Hematopoietic multipotent progenitor cell treated with erythropoietin and hydrocortisone succinate and interleukin-3 and kit ligand, for 17 days (in vitro differentiated cells): Measurements from ENCODE around the gene TTI1.
"Not testable (repeated sequence)": the region's sequence is repeated elsewhere in the genome, so short reads cannot be mapped to it uniquely, and the experiment has no call there.

Source experiments
- DNase-seq: peaks from one replicate; pipeline ENCODE4 v3.0.0-alpha.2; 2015; ENCODE audit warnings: low spot score

TTI1 gene

GRCh38 chr20:37968841-37969401 lies 64.3 kb downstream of the TTI1 start:
- no peak for DNase-seq

DNA sequence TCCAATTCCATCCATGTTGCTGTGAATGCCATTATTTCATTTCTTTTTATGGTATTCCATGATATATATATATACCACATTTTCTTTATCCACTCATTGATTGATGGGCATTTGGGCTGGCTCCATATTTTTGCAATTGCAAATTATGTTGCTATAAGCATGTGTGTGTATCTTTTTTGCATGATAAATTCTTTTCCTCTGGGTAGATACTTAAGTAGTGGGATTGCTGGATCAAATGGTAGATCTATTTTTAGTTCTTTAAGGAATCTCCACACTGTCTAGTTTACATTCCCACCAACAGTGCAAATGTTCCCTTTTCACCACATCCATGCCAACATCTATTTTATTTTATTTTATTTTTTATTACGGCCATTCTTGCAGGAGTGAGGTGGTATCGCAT lies 69.8 kb downstream of the TTI1 start:
- DNase-seq: not testable (repeated sequence)

DNA sequence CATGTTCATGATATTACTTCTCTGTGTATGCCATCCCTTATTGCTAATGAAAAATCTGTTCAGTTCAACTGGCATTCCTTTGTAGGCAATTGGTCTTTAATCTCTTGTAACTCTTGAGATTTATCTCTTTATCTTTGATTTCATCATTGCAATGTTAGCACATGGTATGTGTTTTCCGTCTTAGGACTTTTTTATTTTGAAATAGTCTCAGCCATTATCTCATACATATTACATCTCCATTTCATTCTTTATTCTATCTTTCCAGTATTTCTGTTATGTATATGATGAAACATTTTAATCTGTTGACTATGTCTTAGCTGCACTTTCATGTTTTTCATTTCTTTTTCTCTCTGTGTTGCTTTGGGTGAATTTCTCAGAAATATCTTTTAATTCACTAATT lies 72.2 kb downstream of the TTI1 start:
- no peak for DNase-seq

DNA sequence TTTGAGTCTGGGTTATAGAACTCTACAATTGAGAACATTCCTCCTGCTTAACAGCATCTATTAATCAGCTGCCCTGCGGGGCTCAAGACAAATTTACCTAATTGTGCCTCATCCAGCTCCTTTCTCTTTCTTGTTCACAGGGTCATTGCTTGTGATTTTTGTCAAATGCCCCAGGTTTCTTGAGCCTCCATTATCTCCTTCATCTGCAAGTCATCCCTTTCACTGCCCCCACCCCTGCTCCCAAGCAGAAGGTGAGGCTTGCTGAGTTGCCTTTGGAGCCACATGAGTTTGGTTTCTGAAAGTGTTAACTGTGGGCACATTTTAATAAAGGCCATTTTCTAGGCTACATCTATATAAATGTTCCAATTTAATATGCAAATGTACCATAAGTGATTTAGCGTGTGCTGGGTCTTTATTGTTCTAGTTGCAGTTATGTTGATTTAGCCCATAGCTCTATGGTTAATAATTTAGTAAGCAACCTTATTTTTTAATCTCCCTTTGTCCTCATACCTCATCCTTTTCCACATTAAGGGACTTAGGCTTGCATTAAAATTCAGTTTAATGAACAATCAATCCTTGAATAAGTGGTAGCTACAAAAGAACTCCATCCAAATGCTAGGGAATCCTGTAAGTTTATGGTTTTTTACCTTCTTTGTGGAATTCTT lies 74.3 kb downstream of the TTI1 start:
- no peak for DNase-seq

DNA sequence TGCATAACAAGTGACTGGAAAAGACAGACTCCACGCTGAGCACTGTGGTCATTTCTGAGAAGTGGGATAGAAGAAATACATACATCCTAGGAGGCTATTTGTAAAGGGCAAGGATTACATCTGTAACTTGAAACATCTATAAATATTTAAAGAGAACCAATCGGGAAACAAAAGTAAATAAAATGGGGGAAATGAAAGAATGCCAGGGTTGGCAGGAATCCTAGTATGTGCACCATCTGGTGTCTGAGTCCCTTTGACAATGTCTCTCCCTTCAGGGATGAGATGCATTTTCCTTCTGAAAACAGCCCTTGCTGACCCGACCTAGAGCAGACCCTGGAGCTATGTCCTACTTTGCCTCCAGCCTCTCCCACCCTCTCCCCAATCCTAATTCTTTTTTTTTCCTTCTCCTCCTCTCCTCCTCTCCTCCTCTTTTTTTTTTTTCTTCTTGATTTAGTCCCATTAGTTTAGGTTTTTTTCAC lies 77.1 kb downstream of the TTI1 start:
- DNase-seq: no peak

- DNase-seq: no peak
These were observed 77.7 kb downstream of the TTI1 start for GRCh38 chr20:37955511-37955910.

GRCh38 chr20:37954626-37955025 lies 78.6 kb downstream of the TTI1 start:
- no peak for DNase-seq

DNA sequence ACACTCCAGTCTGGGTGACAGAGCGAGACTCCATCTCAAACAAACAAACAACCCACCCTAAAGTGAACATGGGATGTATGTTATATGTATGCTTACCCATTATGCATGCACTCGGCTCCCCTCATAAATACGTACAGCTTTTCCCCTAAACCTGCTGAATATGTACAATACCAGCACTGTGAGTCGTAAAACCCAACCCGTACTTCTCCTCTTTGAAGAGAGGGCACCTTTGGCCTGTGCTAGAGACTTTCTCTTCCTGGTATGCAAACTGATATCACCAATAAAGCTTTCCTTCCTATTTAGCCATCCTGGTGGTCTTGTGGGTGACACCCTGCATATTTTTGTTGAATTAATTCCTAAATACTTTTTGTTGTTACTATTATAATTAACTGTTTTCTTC lies 79.1 kb downstream of the TTI1 start:
- no peak for DNase-seq

GRCh38 chr20:37948956-37949355 lies 84.3 kb downstream of the TTI1 start:
- no peak for DNase-seq

DNA sequence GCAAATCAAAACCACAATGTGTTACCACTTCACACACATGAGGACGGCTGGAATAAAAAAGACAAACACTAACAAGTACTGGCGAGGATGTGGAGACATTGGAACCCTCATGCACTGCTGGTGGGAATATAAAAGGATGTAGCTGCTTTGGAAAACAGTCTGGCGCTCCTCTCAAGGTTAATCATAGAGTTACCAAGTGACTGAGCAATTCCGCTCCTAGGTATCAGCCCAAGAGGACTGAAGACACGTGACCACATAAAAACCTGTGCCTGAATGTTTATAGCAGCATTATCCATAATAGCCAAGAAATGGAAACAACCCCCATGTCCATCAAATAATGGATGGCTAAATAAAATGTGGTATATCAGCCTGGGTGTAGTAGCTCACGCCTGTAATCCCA lies 85.3 kb downstream of the TTI1 start:
- DNase-seq: no peak

- no peak for DNase-seq
These were observed 86.3 kb downstream of the TTI1 start for GRCh38 chr20:37946946-37947345.

GRCh38 chr20:37945091-37945547 lies 88.1 kb downstream of the TTI1 start:
- no peak for DNase-seq

- no peak for DNase-seq
These were observed 88.7 kb downstream of the TTI1 start for GRCh38 chr20:37944456-37944981.

GRCh38 chr20:37943501-37944455 lies 89.5 kb downstream of the TTI1 start:
- DNase-seq: no peak

DNA sequence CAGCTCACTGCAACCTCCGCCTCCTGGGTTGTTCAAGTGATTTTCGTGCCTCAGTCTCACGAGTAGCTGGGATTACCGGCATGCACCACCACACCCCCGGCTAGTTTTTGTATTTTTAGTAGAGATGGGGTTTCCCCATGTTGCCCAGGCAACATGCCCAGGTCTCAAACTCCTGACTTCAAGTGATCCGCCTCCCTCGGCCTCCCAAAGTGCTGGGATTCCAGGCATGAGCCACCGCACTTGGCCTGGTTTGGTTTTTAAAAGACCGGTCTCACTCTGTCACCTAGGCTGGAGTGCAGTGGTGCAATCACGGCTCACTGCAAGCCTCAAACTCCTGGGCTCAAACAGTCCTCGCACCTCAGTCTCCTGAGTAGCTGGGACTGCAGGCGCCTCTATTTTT lies 90.2 kb downstream of the TTI1 start:
- no peak for DNase-seq

DNA sequence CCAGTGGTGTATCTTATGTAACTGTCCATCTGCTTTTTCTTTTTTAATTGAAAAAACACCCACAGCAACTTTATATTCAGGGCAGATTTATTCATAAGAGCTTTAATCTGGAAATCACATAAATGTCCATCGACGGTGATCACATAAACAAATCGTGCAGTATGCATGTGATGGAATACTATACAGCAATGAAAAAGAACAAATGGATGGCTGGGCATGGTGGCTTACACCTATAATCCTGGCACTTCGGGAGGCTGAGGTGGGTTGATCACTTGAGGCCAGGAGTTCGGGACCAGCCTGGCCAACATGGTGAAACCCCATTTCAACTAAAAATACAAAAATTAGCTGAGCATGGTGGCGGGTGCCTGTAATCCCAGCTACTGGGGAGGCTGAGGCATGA lies 91.3 kb downstream of the TTI1 start:
- DNase-seq: no peak

DNA sequence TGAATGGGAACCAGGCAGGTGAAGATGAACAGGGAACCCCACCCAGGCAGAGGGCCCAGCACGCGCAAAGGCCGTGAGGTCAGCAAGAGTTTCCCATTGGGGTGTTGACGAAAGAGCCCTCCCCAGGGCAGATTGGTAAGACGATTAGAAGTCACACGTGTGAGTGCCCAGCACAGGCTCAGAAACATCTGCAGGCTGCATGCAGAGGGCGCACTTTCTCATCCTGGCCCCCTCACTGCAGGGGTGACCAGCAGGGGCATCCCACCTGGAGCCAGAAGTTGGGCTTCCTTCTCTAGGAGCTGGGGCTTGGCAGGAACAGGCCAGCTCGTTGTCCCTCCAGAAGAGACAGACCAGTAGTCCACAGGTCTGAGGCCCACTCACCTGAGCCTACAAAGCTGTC lies 91.9 kb downstream of the TTI1 start:
- no peak for DNase-seq

DNA sequence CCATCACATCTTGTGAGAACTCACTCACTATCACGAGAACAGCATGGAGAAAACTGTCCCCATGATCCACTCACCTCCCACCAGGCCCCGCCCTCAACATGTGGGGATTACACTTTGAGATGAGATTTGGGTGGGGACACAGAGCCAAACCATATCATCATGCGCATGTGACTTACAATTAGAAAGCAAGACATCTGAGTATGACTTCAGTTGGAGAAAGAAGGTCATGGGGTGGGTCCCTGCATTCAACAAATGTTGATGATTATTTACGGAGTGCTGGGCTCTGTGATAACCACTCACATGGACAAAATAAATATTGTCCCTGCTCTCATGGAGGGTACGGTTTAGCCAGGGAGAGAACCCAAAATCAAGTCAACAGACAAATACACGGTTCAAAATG lies 92.4 kb downstream of the TTI1 start:
- no peak for DNase-seq

DNA sequence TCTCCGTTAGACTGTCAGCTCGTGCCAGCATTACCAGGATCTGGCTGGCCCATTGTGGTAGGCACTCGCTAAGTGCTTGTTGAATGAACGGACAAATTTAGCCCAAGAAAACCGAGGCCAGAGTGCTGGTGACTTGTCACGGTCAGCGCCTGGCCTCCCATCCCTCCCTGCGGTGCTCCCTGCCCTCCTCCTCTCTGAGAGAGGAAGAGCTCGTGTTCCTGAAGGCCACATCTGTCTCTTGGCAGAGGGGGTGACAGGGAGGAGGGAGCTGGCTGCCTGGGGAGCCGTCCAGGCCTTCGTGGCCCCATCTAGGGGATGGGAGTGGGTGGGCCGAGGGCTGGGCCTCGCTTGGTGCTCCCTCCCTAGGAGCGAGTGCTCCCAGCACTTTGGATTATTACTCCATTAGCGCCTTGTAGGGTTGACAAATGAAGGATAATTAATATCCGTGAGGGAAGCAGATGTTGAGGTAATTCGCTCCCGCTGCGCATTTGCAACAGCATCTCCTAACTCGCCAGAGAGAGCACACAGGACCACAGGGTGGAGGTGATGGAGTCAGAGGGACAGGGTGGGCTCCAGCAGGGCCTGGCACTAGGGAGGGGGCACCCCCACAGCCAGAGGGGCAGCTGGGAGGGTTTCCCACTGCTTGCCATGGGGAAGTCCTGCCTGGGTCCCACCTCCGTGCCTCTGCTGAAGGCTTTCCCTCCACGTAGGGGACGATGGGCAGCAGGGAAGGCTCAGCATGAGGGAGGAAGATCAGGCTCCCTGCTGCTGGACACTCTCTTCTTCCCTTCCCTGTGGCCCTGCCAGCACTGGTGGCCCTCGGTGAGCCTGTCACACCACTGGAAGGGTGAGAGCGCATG lies 93.3 kb downstream of the TTI1 start:
- DNase-seq: no peak

- DNase-seq: no peak
These were observed 94.3 kb downstream of the TTI1 start for GRCh38 chr20:37938954-37939353.

DNA sequence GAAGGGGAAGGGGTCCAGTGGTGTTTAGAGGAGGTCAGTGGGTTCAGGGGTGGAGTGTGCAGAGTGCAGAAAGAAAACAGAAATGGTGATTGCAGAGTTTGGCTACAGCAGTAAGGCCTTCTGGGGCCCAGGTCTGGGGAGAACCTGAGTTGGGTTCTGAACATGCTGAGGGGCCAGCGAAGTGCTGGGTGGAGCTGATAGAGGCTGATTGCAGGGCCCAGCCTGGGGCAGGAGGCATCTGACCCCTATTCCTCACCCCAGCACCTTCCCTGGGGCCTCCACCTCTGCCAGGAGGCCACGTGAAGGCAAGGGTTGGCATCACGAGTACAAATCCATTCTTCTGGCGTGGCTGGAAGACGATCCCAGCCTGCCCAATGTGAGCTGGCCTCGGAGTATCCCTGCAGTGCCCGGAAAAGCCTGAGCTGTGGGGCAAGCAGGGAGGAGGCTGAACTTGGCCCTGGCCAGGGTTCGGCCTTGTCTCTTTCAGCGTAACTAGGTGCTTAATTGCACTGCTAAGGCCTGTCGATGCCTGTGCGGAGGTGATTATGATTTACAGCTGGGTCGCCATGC lies 95.0 kb downstream of the TTI1 start:
- no peak for DNase-seq
